ENCODE measurements around the gene RAB20. TPM values are rescaled to one million over a fixed set of nuclear protein-coding genes. Genes with fewer than 3 reads are reported as not detected.

Gene RAB20
- polyA plus RNA-seq, 4 donors, result 24.2 to 63.0 (median 47.8) TPM

GRCh38 chr13:110580800-110581199 is 19.3 kb upstream of the RAB20 start:
- DNase-seq (no peak), FAIRE-seq (no peak)
- Histone ChIP-seq H3K9me3 (ENCODE audit: control insufficient read depth in 2 of 2, insufficient read depth in 1 of 2, low read depth in 1 of 2, low read length in 1 of 2) (no peaks in the 10 kb centered on the region), H3K4me1 (ENCODE audit: control insufficient read depth in 3 of 3, insufficient read depth in 2 of 3, low read depth in 1 of 3, low read length in 2 of 3) (peaks cover 1 to 6% (median 3%) of the 10 kb centered on the region in 3 donors), H3K27ac (ENCODE audit: low read depth in 1 of 3, low read length in 2 of 3) (no peak overlapping the region), H3K27me3 (ENCODE audit: control insufficient read depth in 3 of 3, insufficient read depth in 3 of 3, low read length in 3 of 3) (no peaks in the 10 kb centered on the region), H3K36me3 (ENCODE audit: control insufficient read depth in 3 of 3, insufficient read depth in 2 of 3, low read depth in 1 of 3, low read length in 3 of 3) (no peaks in the 10 kb centered on the region), H3K4me3 (ENCODE audit: low read depth in 1 of 3, low read length in 3 of 3) (no peak overlapping the region)
- WGBS, 3 donors, result 63 to 72% (median 66%) methylated on average over 2 of the region's 2 CpGs

DNA sequence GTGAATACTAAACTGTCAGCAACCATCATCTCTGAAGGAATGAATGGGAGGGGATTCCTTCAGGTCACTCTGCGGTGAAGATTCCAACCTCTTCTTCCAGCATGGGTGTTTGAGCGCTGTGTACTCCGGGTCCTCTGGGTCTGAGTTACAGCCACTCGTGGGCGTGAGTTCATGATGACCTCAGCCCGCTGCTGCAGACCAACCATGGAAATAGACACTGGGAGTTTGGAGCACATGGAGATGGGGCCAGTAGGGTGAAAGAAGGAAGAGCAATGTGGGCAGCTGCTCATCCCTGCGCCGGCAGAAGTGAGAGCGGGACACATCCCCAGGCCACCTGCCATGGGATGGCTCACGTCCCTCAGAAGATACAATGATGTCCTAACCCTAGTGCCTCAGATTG is 16.8 kb upstream of the RAB20 start:
- Histone ChIP-seq H3K4me1 (ENCODE audit: control insufficient read depth in 3 of 3, insufficient read depth in 2 of 3, low read depth in 1 of 3, low read length in 2 of 3) (peaks cover 3 to 9% (median 3%) of the 10 kb centered on the region in 3 donors), H3K36me3 (ENCODE audit: control insufficient read depth in 3 of 3, insufficient read depth in 2 of 3, low read depth in 1 of 3, low read length in 3 of 3) (no peaks in the 10 kb centered on the region), H3K4me3 (ENCODE audit: low read depth in 1 of 3, low read length in 3 of 3) (no peak overlapping the region), H3K27me3 (ENCODE audit: control insufficient read depth in 3 of 3, insufficient read depth in 3 of 3, low read length in 3 of 3) (no peaks in the 10 kb centered on the region), H3K27ac (ENCODE audit: low read depth in 1 of 3, low read length in 2 of 3) (no peak overlapping the region), H3K9me3 (ENCODE audit: control insufficient read depth in 2 of 2, insufficient read depth in 1 of 2, low read depth in 1 of 2, low read length in 1 of 2) (no peaks in the 10 kb centered on the region)
- DNase-seq, result no peak
- no peak for FAIRE-seq
- WGBS, 3 donors, result 82 to 85% (median 84%) methylated on average over 10 of the region's 10 CpGs

- DNase-seq (peak; percentile 39 to 91), FAIRE-seq (no peak)
- Histone ChIP-seq H3K4me3 (ENCODE audit: low read depth in 1 of 3, low read length in 3 of 3) (no peak overlapping the region), H3K36me3 (ENCODE audit: control insufficient read depth in 3 of 3, insufficient read depth in 2 of 3, low read depth in 1 of 3, low read length in 3 of 3) (no peaks in the 10 kb centered on the region), H3K27ac (ENCODE audit: low read depth in 1 of 3, low read length in 2 of 3) (peak overlapping the region in 2 of 3 donors; percentile 46 to 86), H3K27me3 (ENCODE audit: control insufficient read depth in 3 of 3, insufficient read depth in 3 of 3, low read length in 3 of 3) (no peaks in the 10 kb centered on the region), H3K9me3 (ENCODE audit: control insufficient read depth in 2 of 2, insufficient read depth in 1 of 2, low read depth in 1 of 2, low read length in 1 of 2) (no peaks in the 10 kb centered on the region), H3K4me1 (ENCODE audit: control insufficient read depth in 3 of 3, insufficient read depth in 2 of 3, low read depth in 1 of 3, low read length in 2 of 3) (peaks cover 3 to 12% (median 3%) of the 10 kb centered on the region in 3 donors)
- 15 to 70% (median 36%) methylated on average over 11 of the region's 11 CpGs for WGBS, 3 donors
Observed at GRCh38 chr13:110576736-110577476, 15.4 kb upstream of the RAB20 start.

DNA sequence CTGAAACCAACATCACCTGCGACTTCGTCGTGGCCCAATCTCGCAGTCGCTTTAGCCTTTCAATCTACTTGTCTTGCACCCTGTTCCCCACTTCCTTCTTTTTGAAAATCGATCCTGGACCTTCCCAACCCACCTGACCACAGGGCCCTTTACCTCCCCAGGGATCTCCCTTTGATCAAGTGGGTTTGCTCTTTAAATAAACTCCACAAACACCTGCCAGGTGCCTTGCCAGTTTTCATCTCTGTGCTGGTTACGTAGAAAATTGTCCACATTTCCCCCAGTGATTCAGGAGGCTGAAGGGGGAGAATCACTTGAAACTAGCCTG is 14.5 kb upstream of the RAB20 start:
- 60 to 66% (median 65%) methylated on average over 7 of the region's 7 CpGs for WGBS, 3 donors
- Histone ChIP-seq H3K9me3 (ENCODE audit: control insufficient read depth in 2 of 2, insufficient read depth in 1 of 2, low read depth in 1 of 2, low read length in 1 of 2) (no peaks in the 10 kb centered on the region), H3K27ac (ENCODE audit: low read depth in 1 of 3, low read length in 2 of 3) (peak overlapping the region in 1 of 3 donors; percentile 86), H3K27me3 (ENCODE audit: control insufficient read depth in 3 of 3, insufficient read depth in 3 of 3, low read length in 3 of 3) (no peaks in the 10 kb centered on the region), H3K36me3 (ENCODE audit: control insufficient read depth in 3 of 3, insufficient read depth in 2 of 3, low read depth in 1 of 3, low read length in 3 of 3) (no peaks in the 10 kb centered on the region), H3K4me3 (ENCODE audit: low read depth in 1 of 3, low read length in 3 of 3) (no peak overlapping the region), H3K4me1 (ENCODE audit: control insufficient read depth in 3 of 3, insufficient read depth in 2 of 3, low read depth in 1 of 3, low read length in 2 of 3) (peaks cover 3 to 16% (median 3%) of the 10 kb centered on the region in 3 donors)
- no peak for FAIRE-seq
- no peak for DNase-seq

- no peaks in the 10 kb centered on the region for H3K36me3 ChIP-seq (ENCODE audit: control insufficient read depth in 3 of 3, insufficient read depth in 2 of 3, low read depth in 1 of 3, low read length in 3 of 3)
- H3K4me3 ChIP-seq (ENCODE audit: low read depth in 1 of 3, low read length in 3 of 3), result no peak overlapping the region
- H3K4me1 ChIP-seq (ENCODE audit: control insufficient read depth in 3 of 3, insufficient read depth in 2 of 3, low read depth in 1 of 3, low read length in 2 of 3), result peaks cover 3 to 20% (median 3%) of the 10 kb centered on the region in 3 donors
- peak overlapping the region in 1 of 3 donors; percentile 86 for H3K27ac ChIP-seq (ENCODE audit: low read depth in 1 of 3, low read length in 2 of 3)
- DNase-seq, result peak in 1 of 2 donors; percentile 32
- H3K9me3 ChIP-seq (ENCODE audit: control insufficient read depth in 2 of 2, insufficient read depth in 1 of 2, low read depth in 1 of 2, low read length in 1 of 2), result no peaks in the 10 kb centered on the region
- WGBS, 3 donors, result 40 to 60% (median 44%) methylated on average over 11 to 15 of the region's 15 CpGs
- no peak for FAIRE-seq
- no peaks in the 10 kb centered on the region for H3K27me3 ChIP-seq (ENCODE audit: control insufficient read depth in 3 of 3, insufficient read depth in 3 of 3, low read length in 3 of 3)
Observed at GRCh38 chr13:110575322-110576069, 14.0 kb upstream of the RAB20 start.

DNA sequence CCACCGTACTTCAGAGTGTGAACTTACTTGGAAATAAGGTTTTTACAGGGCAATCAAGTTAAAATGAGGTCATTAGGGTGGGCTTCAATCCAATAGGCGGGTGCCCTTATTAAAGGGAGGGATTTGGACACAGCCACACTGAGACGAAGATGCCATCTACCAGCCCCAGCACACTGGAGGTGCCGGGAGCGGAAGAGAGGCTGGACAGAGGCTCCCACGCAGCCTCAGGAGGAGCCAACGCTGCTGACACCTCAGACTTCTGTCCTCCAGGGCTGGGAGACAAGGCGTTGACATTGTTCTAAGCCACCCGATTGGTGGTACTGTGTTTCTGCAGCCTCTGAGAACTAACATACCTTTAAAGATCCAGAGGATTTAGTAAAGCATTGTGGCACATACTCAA is 12.6 kb upstream of the RAB20 start:
- Histone ChIP-seq H3K4me3 (ENCODE audit: low read depth in 1 of 3, low read length in 3 of 3) (no peak overlapping the region), H3K4me1 (ENCODE audit: control insufficient read depth in 3 of 3, insufficient read depth in 2 of 3, low read depth in 1 of 3, low read length in 2 of 3) (peaks cover 3 to 21% (median 3%) of the 10 kb centered on the region in 3 donors), H3K27me3 (ENCODE audit: control insufficient read depth in 3 of 3, insufficient read depth in 3 of 3, low read length in 3 of 3) (no peaks in the 10 kb centered on the region), H3K9me3 (ENCODE audit: control insufficient read depth in 2 of 2, insufficient read depth in 1 of 2, low read depth in 1 of 2, low read length in 1 of 2) (no peaks in the 10 kb centered on the region), H3K27ac (ENCODE audit: low read depth in 1 of 3, low read length in 2 of 3) (no peak overlapping the region), H3K36me3 (ENCODE audit: control insufficient read depth in 3 of 3, insufficient read depth in 2 of 3, low read depth in 1 of 3, low read length in 3 of 3) (no peaks in the 10 kb centered on the region)
- no peak for DNase-seq
- no peak for FAIRE-seq
- WGBS, 3 donors, result 77 to 80% (median 78%) methylated on average over 9 of the region's 9 CpGs

DNA sequence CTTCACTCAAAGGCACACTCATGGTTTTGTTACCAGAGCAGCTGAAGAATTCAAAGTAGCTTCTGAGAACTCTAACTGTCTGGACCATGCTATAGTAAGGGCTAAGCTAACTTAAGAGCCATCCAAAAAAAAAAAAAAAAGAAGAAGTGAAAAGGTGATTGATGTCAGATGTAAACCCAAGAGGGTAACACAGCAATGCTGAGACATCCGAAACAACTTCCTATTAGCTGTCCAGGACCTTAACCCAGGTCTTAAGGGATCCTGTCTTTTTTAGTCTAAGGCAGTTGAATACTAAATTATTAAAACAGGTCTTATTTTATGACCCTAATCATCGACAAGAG is 11.2 kb upstream of the RAB20 start:
- no peaks in the 10 kb centered on the region for H3K9me3 ChIP-seq (ENCODE audit: control insufficient read depth in 2 of 2, insufficient read depth in 1 of 2, low read depth in 1 of 2, low read length in 1 of 2)
- 41 to 69% (median 56%) methylated on average over 2 of the region's 2 CpGs for WGBS, 3 donors
- no peak for DNase-seq
- no peak for FAIRE-seq
- H3K4me1 ChIP-seq (ENCODE audit: control insufficient read depth in 3 of 3, insufficient read depth in 2 of 3, low read depth in 1 of 3, low read length in 2 of 3), result peaks cover 3 to 21% (median 3%) of the 10 kb centered on the region in 3 donors
- H3K36me3 ChIP-seq (ENCODE audit: control insufficient read depth in 3 of 3, insufficient read depth in 2 of 3, low read depth in 1 of 3, low read length in 3 of 3), result no peaks in the 10 kb centered on the region
- no peak overlapping the region for H3K27ac ChIP-seq (ENCODE audit: low read depth in 1 of 3, low read length in 2 of 3)
- H3K27me3 ChIP-seq (ENCODE audit: control insufficient read depth in 3 of 3, insufficient read depth in 3 of 3, low read length in 3 of 3), result no peaks in the 10 kb centered on the region
- H3K4me3 ChIP-seq (ENCODE audit: low read depth in 1 of 3, low read length in 3 of 3), result no peak overlapping the region

- DNase-seq (peak; percentile 79 to 82), FAIRE-seq (no peak)
- H3K27ac ChIP-seq (ENCODE audit: low read depth in 1 of 3, low read length in 2 of 3), result peak overlapping the region in 1 of 3 donors; percentile 50
- H3K36me3 ChIP-seq (ENCODE audit: control insufficient read depth in 3 of 3, insufficient read depth in 2 of 3, low read depth in 1 of 3, low read length in 3 of 3), result no peaks in the 10 kb centered on the region
- no peaks in the 10 kb centered on the region for H3K9me3 ChIP-seq (ENCODE audit: control insufficient read depth in 2 of 2, insufficient read depth in 1 of 2, low read depth in 1 of 2, low read length in 1 of 2)
- H3K4me1 ChIP-seq (ENCODE audit: control insufficient read depth in 3 of 3, insufficient read depth in 2 of 3, low read depth in 1 of 3, low read length in 2 of 3), result peaks cover 3 to 18% (median 3%) of the 10 kb centered on the region in 3 donors
- WGBS, 3 donors, result 49 to 69% (median 64%) methylated on average over 20 of the region's 20 CpGs
- no peak overlapping the region for H3K4me3 ChIP-seq (ENCODE audit: low read depth in 1 of 3, low read length in 3 of 3)
- H3K27me3 ChIP-seq (ENCODE audit: control insufficient read depth in 3 of 3, insufficient read depth in 3 of 3, low read length in 3 of 3), result no peaks in the 10 kb centered on the region
Observed at GRCh38 chr13:110571896-110572777, 10.6 kb upstream of the RAB20 start.
